GM12874 (cell line): ENCODE data around the gene FUS.

Experiments used
- CTCF ChIP-seq: IDR thresholded peaks from 2 replicates; pipeline ENCODE4 v1.5.1; 2011; ENCODE audit warnings: low read depth, mild to moderate bottlenecking, control low read depth, low read length, moderate library complexity; ENCODE audit not compliant: insufficient read depth

Gene FUS

DNA sequence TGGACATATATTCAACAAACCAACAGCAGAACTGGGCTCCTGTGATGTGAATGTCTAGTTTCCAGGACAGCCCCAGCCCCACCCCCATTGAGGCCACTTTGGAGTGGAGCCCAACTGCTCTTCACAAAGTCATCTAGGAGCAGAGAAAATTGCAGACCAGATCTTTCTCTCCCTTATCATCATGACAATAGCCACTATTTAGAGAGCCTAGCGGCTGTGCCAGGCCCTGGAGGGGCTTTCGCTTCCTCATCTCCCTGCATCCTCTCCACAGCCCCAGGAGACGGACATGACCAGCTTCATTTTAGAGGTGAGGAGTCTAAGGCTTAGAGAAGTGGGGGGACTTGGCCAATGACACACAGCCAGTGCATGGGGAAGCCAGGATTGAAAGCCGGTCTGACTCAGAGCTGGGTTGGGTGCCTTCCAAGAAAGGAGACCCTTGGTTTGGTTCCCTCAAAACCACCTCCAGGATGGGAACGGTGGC, 45.8 kb upstream of the FUS start:
- no peak for TF ChIP-seq CTCF

DNA sequence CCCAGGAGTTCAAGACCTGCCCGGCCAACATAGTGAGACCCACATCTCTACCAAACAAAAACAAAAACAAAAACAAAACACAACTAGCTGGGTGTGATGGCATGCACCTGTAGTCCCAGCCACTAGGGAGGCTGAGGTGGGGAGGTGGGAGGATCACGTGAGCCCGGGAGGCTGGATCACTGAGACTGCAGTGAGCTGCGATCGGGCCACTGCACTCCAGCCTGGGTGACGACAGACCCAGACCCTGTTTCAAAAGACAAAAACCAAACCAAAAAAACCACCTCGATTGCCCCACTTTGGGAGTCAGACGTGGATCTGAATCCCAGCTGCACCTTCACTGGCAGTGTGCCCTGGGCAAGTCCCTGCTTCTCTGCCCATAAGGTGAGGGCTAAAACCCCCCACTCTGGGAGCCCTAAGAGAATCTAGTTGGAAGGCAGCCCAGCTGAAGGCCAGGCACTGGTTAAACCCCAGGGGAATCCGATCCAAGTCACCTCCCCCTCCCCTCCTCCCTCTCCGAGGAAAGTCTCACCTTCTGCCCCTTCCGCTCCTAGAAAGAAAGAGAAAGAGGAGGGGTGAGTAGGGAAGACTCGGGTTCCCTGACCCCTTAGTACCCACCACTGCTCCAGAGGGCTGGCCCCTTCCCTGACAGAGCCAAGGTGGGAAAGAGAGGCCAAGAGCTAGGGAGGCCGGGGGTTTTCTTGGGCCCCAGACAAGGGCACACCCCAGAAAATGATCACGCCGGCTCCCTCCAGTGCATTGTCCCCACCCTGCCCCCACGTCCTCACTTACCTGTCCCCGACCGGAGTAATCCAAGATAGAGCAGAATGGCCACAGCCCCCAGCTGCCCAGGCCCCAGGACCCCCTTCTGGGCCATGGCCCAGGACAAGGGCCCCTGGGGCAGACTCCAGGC, 45.1 kb upstream of the FUS start:
- no peak for TF ChIP-seq CTCF

DNA sequence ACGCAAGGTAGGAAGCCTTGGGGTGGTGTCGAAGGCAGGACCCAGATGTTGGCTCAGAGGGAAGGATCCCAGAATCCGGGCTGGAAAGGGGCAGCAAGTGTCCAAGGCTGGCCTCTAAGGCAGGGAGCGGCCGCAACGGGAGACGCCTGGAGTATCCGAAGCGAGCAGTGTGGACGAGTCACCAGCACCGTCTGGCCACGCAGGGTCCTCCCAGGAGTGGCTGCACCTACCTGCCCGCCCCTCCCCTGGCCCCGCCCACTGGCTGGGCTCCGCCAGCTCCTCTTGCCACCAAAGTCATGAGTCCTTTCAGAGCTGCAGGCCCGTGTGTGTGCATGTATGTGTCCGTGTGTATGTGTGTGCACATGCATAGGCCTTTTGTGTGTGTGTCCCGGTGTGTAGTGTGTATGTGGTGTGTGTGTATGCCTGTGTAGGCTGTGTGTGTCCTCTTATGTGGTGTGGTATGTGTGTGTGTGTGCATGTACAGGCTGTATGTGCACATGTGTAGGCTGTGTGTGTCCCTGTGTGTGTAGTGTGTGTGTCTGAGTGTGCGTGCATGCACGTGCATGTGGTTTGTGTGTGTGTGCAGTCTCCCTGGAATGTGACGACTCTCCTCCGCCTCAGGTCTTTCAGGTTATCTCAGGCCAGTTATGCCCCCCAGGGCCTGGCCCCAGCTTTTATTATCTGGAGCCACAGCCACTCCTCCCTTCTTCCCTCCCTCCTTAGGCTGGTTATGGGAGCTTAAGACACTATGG, 44.2 kb upstream of the FUS start, which contains the start of gene PRSS8:
PRSS8 (minus strand) TSS at position 193 of the 752 bp plus-strand sequence. CDS start 229 bp downstream, outside the sequence.
- no peak for TF ChIP-seq CTCF

DNA sequence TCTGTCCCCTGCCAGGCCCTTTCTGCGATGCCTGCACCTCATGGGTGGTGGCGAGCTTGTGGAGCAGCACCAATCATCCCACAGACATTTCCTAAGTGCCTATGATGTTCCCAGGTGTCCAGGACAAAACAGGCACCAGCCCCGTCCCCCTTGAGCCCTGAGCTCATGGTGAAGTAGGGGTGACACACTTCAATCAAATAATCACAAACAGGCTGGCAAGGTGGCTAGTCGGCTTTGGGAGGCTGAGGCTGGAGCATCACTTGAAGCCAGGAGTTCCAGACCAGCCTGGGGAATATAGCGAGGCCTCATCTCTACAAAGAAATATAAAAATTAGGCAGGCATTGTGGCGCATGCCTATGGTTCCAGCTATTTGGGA, 43.7 kb upstream of the FUS start:
- TF ChIP-seq CTCF, result no peak

- TF ChIP-seq CTCF, result no peak
Measured at GRCh38 chr16:31138621-31139578, 41.0 kb upstream of the FUS start.

DNA sequence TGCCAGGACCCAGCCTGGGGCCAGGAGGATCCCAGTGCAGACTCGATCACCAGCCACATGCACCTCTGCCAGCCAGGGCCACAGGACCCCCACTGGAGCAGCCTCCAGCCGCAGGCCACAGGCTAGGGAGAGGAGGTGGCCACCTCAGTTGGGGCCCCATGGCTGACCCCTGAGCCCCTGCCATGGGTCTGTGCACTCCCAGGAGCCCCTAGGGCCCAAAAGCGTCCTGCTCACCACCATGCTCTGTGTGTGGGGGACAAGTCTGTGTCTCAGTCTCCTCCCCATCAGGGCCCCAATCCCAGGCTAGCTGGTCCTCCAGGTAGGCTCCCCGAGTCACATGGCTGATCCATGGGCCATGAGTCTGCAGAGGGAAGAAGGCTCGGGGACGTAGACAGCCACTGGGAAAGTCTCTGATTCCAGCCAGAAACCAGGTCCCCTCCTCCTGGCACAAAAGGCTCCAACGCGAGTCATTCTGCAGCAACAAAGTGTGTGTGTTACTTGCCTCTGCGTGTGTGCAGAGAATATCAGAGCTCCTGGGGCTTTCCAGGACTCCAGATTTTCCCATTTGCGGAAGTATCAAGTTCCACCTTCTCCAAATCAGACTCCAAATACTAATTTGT, 38.3 kb upstream of the FUS start:
- no peak for TF ChIP-seq CTCF
